GM19240 (cell line): Measurements from ENCODE around the gene SOAT1.

Experiments used
- DNase-seq: peaks from one replicate; pipeline ENCODE4 v3.0.0; 2011; ENCODE audit warnings: low spot score; ENCODE audit not compliant: insufficient read length

Gene SOAT1

DNA sequence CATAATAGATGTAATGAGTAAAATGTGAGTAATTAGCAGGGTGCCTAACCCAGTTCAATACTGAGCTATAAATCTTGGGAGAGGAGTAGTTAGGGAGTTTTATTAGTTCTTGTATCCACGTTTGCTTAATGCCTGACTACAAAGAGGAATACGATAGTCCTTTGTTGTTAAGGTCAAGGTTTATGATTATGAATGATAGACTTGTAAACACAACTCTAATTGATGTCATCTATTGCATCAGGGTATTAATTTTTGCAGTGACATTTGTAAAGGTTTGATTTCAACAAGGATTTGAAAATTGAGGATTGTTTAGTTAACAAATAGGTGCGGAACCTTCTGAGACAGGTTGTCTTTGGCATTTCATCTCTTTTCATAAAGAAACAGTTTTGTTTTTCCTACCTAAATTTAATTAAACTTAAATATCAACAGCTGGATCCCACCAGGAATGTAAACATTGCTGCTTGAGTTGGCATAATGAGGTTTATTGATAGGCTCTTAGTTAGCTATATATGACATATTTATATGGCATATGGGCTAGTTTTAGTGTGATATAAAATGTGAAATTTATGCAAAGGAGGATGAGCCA lies 9.7 kb downstream of the SOAT1 start:
- no peak for DNase-seq

DNA sequence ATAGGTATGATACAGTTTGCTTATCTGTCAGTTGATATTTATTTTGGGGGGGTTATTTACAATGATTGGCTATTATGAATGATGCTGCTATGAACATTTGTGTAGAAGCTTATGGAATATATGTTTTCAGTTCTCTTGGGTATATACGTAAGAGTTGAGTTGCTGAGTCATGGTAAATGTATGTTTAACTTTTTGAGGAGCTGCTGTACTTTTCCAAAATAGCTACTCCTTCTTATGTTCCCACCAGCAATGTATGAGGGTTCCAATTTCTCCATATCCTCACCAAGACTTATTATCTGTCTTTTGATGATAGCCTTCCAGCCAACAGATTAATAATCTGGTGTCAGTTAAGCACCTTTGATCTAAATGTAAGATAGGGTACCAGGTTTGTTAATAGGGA lies 11.9 kb downstream of the SOAT1 start:
- no peak for DNase-seq

- DNase-seq, result no peak
These were observed 16.7 kb downstream of the SOAT1 start for GRCh38 chr1:179310291-179310690.

GRCh38 chr1:179310721-179311120 lies 17.1 kb downstream of the SOAT1 start:
- DNase-seq, result no peak

DNA sequence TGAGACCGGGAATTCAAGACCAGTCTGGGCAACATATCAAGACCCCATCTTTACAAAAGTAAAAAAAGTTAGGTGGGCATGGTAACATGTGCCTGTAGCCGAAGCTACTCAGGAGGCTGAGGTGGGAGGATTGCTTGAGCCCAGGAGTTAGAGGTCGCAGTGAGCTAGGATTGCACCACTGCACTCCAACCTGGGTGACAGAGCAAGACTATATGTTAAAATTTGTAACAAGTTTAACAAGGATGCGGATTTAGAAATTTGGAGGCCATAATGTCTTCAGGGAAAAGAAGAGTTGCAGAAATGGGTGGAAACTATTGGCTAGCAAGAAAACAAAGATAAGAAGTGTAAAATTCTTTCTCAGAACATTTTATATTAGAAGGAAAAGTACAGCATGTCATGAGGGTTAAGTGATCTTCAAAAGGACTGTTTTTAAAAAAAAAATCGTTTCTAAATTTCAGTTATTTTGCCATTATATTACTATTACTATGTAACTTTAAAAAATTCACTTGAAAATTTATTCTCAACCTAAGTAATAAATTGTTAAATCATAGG lies 17.6 kb downstream of the SOAT1 start:
- no peak for DNase-seq

- DNase-seq, result no peak
These were observed 19.4 kb downstream of the SOAT1 start for GRCh38 chr1:179313004-179313403.

DNA sequence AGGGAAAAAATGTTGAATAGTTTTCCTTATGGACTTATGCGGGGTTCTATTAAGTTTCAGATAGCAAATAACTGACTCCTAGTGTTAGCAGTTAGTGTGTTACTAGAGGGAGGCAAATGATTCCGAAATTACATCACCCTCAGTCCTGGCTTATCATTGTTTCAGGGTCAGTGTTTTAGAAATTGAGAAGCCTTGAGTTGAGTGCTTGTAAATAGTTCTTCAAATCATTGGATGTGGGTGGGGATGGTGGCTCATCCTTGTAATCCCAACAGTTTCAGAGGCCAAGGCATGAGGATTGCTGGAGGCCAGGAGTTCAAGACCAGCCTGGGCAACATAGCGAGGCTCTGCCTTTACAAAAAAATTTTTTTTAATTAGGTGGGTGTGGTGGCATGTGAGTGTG lies 21.3 kb downstream of the SOAT1 start:
- no peak for DNase-seq

GRCh38 chr1:179318491-179318890 lies 24.9 kb downstream of the SOAT1 start:
- no peak for DNase-seq

DNA sequence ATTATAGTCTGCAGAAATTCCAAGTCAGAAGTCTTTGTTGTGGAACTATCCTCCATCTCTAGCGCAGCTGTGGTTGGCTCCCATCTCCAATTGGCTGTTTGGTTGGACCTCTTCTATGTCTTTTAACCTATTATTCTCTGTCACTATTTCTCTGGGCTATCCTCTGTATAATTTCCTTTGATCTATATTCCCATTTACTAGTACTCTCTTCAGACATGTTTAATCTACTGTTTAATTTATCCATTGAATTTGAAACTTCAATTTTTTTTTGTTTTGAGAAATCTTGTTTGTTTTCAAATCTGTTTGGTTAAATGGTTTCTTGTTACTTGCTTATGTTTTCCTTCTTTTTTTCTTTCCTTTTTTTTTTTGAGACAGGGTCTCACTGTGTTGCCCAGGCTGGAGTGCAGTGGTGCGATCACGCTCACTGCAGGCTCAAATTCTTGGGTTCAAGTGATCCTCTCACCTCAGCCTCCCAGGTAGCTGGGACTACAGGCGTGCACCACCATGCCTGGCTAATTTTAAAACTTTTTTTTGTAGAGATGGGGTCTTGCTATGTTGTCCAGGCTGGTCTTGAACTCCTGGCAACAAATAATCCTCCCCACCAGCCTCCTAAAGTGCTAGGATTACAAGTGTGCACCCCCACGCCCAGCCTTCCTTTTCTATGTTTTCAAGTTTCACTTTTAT lies 28.1 kb downstream of the SOAT1 start:
- DNase-seq, result no peak

GRCh38 chr1:179322557-179322956 lies 29.0 kb downstream of the SOAT1 start:
- no peak for DNase-seq

DNA sequence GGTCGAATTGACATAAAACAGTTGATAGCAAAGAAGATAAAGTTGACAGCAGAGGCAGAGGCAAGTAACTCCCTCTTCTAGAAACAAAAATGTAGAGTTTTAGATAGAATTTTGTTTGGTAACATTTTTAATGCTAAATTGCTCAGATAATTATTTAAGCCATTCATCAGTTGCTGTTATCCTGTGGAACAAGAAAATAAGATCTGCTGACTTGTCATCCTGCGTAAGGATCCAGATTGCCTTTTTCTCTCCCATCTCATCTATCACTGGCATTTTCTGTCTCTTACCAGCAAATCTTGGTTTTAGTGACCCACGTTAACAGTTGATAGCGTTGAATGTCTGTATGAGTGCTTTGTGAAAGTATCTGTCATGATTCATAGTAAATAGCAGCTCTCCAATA lies 29.8 kb downstream of the SOAT1 start:
- no peak for DNase-seq

GRCh38 chr1:179325836-179326235 lies 32.2 kb downstream of the SOAT1 start:
- no peak for DNase-seq

GRCh38 chr1:179326746-179327145 lies 33.1 kb downstream of the SOAT1 start:
- DNase-seq, result no peak

DNA sequence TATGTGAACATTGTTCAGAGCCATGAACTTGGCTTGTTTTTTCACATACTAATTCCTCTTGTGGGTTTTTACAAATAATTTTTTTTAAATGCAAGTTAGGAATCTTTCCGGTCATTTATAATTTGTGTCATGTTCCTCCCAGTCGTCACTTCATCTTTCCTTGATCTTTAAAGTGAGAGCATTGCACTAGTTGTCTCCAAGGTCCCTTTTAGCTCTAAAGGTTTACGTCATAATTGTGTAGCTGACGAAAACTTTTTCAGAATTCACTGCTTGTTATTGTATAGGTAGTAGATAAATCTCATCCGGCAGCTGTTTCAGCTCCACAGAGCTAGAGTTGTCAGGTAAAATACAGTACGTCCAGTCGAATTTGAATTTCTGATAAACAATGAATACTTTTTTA lies 33.6 kb downstream of the SOAT1 start:
- no peak for DNase-seq

- DNase-seq, result no peak
These were observed 34.1 kb downstream of the SOAT1 start for GRCh38 chr1:179327679-179328078.

- no peak for DNase-seq
These were observed 36.3 kb downstream of the SOAT1 start for GRCh38 chr1:179329862-179330261.

DNA sequence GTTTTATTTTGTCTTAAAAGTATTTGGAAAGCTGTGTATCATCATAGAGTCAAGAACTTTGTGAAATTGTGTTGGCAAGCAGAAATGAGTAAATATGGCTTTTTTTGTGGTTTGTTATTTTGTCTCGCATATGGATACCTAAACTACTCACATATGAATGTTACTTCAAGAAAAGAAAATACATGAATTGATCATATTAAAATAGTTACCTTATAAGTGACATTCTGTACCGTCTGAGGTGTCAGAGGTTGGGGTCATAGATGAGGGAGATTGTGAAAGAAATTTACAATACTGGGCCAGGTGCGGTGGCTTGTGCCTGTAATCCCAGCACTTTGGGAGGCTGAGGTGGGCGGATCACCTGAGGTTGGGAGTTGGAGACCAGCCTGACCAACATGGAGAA lies 40.8 kb downstream of the SOAT1 start:
- no peak for DNase-seq

DNA sequence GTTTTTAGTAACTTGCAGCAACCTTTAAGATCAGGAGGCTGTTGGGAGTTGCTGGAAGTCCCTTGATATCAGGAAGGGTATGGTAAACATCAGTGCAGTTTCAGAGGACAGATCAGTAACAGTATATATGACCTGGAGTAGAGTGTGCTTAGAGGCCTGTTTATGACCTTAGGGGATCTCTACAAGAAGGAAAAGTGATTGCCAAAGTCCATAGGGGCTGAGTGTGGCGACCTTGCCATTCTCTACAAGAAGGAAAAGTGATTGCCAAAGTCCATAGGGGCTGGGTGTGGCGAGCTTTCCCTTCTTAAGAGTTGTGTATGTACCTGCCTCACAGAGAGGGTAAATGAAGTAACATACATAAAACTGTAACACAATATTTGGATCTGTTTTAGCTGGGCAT lies 43.7 kb downstream of the SOAT1 start:
- no peak for DNase-seq

DNA sequence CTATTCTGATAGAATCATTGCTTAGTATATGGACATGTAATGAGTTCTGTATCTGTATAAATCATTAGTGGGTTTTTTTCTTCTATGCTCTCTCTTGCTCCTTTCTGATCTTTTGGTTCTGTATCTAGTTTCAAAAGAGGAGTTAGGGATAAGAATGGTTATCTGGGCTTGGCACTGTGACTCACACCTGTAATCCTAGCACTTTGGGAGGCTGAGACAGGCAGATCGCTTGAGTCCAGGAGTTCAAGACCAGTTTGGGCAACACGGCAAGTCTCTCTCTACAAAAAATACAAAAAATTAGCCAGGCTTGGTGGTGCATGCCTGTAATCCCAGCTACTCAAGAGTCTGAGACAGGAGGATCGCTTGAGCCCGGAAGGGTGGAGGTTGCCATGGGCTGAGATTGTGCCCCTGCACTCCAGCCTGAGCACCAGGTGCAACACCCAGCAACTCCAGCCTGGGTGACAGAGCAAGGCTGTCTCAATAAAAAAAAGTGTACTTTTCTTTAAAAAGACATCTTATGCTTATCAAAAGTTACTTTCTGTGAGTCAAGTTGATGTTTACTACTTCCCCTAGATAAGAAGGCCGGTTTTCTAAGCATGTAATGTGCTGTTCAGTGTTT lies 44.5 kb downstream of the SOAT1 start:
- DNase-seq, result no peak

GRCh38 chr1:179340918-179341317 lies 47.3 kb downstream of the SOAT1 start:
- DNase-seq, result no peak

- DNase-seq, result no peak
These were observed 48.4 kb downstream of the SOAT1 start for GRCh38 chr1:179341943-179342547.

GRCh38 chr1:179342740-179343404 lies 49.3 kb downstream of the SOAT1 start:
- DNase-seq, result no peak
